ENCODE results near the gene TAF9.
A peak's percentile ranks its signal among the peaks of the same experiment; 100 is the strongest.
"Not testable (repeated sequence)": the region's sequence is repeated elsewhere in the genome, so short reads cannot be mapped to it uniquely, and the experiment has no call there.

The TAF9 gene, protein sequence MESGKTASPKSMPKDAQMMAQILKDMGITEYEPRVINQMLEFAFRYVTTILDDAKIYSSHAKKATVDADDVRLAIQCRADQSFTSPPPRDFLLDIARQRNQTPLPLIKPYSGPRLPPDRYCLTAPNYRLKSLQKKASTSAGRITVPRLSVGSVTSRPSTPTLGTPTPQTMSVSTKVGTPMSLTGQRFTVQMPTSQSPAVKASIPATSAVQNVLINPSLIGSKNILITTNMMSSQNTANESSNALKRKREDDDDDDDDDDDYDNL

DNA sequence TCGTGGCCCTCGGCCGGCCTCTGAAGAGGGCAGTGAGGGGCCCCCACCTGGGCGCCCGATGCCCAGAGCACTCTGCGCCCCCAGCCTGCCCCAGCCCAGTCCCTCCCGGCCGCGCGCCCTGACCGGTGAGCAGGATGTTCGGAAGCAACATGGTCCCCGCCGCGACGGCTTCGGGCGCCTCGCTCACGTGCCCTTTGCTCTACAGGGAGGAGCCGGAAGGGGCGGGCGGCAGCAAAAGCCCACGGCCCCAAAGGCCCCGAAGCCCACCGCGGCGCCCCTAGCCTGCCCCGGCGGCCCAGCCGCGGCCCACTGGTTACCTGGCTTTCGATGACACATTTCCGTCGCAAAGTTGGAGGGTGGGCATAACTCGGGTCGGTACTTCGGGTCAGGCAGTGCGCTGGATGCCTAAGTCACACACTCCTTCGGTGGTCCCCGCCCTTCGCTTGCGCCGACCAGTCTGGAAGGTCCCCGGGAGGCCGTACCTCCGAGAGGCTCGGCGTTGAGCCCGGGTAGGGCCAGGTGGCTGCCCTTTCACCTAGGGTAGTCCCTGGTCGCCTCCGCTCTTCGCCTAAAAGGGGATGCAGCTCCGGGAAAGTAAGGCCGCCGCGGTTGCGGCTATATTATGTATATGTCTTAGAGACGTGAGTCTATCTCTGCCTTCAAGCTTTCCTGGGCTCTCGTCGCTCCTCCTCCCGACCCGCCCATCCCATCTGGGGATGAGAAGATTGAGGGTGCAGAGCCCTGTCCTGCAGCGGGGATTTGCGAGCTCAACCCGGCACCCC lies at the start of gene TAF9, which contains the start of the genes AK6 and RAD17:
Gene TAF9 (minus strand): TSS at position 181 of the 782 bp plus-strand sequence. CDS start 3,783 bp downstream, outside the sequence.
Gene AK6 (minus strand): TSS at position 181 of the 782 bp plus-strand sequence. CDS start 30 bp downstream, at position 151.
Gene RAD17 (plus strand): TSS at position 479 of the 782 bp plus-strand sequence. CDS start 2,391 bp downstream, outside the sequence.
- DNase-seq, result peak; percentile 80

DNA sequence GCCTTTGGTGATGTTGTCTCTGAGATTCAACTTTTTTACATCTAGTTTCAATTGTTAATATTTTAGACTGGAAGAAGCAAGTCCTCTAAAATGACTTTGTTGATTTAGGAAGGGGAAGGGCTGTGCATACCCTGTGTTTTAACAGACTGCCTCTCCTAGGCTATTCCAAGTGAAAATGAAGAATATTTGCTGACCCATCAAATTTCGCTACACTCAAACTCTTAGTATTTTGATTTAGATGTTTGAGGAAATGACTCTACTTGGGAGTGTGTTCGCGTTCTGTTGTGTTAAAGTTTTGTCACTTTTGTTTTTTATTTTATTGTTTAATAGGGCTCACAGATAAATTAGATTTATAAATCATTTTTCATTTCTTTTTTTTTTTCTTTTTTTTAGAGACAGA lies 49.2 kb upstream of the TAF9 start:
- no peak for DNase-seq

DNA sequence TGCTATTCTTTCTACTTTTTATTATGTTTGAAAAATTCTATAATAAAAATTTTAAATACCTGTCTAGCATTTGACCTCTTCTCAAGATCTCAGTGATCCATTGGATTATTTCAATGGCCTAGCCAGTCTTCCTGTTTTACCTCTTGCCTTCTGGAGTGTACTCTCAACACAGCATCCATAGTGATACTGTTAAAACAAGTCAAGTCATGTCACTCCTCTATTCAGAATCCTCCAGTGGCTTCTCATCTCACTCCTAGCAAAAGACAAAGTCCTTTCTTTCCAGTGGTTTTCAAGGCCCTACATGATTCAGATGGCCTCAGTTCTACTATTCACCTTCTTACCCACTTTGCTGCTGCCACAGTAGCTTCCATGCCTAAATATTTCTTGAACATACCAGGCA lies 47.4 kb upstream of the TAF9 start:
- no peak for DNase-seq

DNA sequence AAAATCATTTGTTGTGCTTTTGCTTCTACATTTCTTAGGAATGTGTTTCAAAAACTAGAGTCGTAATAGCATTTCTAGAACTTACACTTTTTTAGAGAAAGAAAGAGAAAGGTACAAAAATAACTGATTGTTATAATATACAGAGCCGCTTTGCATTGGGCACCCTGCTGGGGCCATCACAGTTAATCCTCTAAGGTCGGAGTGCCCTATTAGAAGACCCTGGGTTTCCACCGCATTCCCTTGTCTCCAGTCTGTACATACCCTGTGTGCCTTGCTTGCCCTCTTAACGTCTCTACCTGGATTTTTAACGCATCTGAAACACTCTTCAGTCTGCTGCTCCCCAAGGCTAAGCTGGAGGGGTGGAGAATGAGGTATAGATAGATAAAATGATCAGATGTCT lies 46.9 kb upstream of the TAF9 start:
- no peak for DNase-seq

DNA sequence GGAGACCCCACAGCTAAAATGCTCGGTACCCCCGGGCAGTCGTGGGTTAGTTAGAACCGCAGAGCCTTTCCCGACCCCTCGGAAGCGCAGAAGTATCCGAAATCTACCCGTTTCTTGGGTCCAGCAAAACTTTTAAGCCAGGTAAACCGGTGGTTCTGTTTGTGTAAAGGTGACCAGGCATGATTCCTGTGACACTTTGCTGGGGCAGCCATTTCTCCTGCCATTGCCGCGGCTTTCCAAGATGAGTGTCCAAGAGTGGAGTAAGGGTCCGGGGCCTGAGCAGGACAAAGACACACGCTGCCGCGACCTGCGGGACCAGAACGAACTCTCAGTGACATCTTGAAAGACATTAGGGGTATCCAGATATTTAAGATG lies 46.3 kb upstream of the TAF9 start:
- DNase-seq, result no peak

DNA sequence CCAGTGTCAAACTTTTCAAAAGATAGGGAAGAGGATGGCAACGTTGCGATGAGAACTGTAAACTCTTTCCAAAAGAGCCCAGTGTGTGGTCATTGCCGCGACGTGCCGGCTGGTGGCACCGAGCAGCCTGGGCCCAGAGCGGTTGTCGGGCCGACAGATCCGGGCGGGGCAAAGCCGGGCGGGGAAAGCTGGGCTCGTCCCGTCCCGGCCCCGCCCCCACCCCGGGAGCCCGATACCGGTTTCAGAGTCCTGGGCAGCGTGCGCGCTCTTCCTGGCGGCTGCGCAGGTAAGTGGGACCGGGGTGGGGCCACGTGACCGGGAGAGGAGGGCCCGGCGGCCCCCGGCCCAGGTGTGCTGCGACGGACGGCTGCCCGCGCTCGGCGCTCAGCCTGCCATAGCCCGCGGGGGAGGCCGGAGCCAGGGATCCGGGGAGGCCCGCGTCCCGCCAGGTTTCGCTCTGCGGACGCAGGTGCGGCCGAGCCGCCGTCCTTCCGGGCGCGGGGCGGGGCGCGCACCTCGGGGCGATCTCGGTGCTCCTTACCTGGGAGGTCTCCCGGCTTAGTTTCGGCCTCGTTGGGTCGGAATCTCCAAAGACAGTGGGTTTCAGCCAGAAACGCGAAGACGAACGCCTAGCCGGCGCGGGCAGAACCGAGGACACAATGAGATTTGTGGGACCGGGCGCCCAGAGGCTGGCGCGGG lies 45.7 kb upstream of the TAF9 start, which contains the start of gene MARVELD2:
Gene MARVELD2 (plus strand): TSS at position 232 of the 699 bp plus-strand sequence. CDS start 4,270 bp downstream, outside the sequence.
- peak; percentile 32 for DNase-seq

DNA sequence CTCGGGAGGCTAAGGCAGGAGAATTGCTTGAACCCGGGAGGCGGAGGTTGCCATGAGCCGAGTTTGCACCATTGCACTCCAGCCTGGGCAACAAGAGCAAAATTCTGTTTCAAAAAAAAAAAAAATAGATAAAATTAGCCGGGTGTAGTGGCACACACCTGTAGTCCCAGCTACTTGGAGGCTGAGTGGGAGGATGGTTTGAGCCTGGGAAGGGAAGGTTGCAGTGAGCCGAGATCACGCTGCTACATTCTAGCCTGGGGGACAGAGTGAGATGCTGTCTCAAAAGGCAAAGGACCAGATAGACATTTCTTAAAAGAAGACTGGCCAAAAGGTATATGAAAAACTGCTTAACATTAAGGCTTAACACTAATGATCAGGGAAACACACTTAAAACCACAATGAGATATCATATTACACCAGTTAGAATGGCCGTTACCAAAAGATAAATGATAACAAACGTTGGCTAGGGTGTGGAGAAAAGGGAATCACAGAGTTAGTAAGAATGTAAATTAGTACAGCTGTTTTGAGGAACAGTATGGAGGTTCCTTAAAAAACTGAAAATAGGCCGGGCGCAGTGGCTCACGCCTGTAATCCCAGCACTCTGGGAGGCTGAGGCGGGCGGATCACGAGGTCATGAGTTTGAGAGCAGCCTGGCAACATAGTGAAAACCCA lies 35.5 kb upstream of the TAF9 start:
- DNase-seq, result no peak

DNA sequence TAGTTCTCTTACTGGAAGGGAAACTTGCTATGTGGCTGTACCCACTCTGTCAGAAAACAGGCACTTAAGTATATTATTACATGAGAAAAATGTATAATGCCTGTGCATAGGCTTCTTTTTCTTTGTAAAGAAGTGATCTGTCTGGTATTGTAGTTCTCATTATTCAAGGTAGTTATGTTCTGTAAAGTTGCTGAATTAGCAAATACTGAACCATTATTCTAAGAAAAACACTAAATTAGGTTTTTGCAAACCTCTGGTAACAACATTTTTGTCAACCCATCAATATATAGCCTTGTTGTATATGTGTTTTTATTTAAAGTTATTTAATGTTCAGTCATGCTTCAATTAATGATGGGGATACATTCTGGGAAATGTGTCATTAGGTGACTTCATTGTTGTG lies 9.1 kb upstream of the TAF9 start:
- no peak for DNase-seq

DNA sequence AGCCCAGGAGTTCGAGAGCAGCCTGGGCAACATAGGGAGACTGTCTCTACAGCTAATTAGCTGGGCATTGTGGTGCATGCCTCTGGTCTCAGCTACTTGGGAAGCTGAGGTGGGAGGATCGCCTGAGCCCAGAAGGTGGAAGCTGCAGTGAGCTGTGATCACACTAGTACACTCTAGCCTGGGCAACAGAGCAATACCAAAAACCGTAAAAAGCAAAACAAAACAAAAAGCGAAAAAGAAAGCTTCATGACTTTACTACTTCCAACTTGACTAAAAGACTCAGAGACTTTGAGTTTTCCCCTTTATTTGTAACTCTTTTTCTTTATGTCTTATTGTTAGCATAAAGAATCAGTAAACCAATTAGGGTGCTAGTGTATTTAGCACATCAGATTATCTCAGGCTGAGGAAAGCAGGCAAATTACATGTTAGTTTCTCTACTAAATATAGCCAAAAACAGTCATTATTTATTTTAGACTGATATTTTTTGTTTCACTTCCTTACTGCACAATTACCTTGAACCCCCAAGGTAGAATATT lies 5.7 kb upstream of the TAF9 start:
- DNase-seq, result no peak

DNA sequence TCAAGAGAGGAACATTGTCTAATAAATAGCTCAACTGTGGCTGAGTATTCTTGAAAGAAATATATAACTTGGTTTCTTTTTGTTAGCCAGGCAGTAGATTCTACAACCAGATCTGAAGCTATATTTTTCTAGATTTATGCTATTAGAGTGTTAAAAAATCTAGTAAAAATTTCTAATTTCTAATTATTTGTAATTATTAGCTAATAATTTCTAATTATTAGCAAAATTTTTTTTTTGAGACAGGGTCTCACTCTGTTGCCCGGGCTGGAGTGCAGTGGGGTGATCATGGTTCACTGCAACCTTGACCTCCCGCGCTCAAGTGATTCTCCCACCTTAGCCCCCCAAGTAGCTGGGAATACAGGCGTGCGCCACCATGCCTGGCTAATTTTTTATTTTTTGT lies 3.1 kb upstream of the TAF9 start:
- no peak for DNase-seq

DNA sequence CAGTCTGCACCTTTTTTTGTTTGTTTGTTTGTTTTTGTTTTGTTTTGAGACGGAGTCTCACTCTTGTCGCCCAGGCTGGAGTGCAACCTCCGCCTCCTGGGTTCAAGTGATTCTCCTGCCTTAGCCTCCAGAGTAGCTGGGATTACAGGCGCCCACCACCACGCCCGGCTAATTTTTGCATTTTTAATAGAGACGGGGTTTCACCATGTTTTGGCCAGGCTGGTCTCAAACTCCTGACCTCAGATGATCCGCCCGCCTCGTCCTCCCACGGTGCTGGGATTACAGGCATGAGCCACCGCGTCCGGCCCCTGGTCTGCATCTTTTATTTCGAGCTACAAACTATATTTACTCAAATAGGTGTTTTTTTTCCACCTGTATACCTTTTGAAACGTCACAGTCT lies 1.0 kb upstream of the TAF9 start:
- DNase-seq, result not testable (repeated sequence)

DNA sequence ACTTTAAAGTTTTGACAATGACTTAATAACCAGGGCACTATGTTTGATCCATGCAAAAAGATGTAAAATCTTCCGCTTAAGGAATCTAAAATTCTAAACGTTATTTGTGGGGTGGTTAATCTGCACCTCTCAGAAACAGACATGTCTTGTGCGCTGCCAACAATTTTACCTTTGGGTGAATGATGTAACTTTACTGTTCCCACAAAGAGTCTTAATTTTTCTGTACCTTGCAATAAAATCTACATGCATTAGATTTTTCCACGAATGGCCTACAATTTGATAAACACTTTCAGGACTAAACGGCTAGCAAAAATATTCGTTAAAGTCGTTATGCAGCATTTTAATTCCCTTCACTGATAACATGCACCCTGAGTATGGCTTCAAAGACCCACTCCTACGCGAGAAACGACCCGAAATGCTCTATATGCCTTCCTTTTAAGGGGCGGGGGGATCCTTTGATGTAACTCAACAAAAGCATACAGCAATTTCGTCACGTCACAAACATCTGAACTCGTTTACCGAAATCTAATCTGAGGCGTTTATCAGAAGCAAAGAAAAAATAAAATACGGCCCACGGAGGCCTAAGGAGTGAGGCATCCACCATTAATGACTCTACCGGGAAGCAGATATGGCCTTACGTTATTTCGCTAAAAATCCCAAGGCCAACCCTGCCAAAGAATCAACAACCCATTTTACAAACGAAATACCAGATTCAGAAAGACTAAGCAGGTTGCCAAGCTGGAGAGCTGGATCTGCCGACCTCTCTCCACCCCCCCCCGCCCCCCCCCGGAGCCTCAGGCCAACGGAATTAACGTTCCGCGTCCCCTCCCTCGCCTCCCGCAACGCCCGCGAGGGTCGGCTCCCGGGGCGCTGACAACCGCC lies 621 bp downstream of the TAF9 start:
- no peak for DNase-seq

DNA sequence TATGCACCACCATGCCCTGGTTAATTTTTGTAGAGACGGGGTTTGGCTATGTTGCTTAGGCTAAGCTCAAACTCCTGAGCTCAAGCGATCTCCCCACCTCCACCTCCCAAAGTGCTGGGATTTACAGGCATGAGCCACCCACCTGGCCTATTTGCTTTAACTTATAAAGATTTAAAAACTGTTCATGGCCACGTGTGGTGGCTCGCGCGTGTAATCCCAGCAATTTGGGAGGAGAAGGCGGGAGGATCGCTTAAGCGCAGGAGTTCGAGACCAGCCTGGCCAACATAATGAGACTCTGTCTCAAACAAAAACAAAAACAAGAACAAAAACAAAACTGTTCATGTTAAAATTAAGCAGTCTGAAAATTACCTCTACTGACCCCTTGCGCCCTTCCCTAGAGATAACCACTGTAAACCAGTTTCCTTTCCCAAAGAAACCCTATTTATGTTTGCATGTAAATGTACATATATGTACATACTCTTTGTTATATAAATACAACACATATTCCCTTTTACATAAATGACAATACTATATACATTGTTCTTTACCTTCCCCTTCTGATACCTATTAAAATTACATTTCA lies 1.5 kb downstream of the TAF9 start:
- no peak for DNase-seq

DNA sequence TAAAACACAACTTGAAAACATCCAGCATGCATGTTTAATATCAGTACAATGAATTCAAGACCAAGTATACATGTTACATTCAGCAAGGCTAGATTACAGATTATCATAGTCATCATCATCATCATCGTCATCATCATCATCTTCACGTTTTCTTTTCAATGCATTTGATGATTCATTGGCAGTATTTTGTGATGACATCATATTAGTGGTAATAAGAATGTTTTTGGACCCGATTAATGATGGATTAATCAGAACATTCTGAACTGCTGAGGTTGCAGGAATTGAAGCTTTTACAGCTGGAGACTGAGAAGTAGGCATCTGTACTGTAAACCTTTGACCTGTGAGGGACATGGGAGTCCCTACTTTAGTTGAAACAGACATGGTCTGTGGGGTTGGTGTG lies 4.5 kb downstream of the TAF9 start:
- no peak for DNase-seq

DNA sequence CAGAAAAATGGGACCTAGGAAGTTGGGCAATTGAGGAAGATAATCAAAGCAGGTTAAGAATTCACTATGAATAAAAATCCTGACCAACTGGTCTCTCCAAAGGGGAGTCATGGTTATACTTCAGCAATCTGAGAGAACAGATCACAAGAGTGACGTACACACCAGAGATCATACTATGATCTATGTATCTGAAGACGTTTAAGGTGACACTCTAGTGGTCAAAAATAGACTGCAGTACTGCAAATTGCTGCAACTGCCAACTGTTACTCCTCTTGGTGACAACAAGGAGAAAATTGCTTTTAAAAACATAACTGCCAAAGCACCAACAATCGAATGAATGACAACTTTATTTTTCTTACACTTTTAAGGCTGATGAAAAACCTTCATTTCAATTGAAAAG lies 4.9 kb downstream of the TAF9 start:
- DNase-seq, result no peak

DNA sequence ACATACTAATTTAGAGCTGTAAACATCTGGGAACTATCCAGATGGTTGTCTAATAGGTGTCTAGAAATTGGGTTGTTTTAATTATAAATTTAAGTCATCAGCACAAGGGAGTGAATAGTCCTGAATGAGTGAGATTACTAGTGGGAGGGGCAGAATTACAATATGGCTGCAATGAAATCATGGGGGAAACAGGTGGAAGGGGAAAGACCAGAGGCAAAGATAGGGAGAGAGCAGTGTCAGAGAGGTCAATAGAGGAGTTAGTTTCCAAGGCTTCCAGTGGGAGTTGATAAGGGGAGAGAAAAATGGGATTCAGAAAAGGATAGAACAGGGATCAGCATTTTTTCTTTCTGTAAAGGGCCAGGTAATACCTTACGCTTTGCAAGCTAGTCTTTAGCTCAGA lies 8.9 kb downstream of the TAF9 start:
- no peak for DNase-seq

DNA sequence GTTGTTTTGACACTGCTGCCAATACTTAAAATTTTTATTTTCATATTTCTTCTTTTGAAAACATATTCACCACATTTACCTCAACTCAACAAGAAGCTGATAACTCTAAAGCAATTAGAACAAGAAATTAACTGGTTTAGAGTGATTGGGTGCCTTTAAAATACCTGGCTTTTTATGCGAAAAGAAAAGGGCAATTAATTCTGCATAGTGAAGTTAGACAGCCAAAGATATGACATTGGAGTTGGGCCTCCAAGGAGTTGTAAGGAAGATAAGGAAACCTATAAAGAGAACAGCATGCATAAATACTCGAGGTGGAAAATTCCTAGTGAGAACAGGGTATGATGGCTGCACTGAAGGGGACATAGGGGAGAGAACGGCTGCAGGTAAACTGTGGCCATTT lies 9.6 kb downstream of the TAF9 start:
- DNase-seq, result no peak

DNA sequence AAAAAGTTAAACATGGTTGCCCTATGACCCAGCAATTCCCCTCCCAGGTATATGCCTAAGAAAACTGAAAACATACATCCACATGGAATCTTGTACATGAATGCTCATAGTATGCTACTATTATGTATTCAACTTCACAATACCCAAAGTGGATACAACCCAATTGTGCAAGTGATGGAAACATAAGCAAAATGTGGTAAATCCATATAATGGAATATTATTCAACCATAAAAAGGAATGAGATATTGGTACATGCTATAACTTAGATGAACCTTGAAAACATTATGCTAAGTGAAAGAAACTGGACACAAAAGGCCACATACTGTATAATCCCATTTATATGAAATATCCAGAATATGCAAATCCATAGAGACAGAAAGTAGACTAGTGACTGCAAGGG lies 18.7 kb downstream of the TAF9 start:
- DNase-seq, result no peak

DNA sequence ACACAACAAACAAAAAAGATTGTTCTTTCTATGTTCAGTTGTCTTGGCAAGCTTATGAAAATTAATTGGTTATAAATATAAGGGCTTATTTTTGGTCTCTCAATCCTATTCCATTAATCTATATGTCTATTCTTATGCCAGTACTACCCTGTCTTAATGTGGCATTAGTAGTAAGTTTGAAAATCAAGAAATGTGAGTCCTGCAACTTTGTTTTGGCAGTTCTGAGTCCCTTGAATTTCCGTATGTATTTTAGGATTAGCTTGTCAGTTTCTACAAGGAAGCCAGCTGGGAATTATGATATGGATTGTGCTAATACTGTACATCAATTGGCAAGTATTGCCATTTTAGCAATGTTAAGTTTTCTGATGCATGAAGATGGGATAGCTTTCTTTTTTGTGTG lies 26.2 kb downstream of the TAF9 start:
- DNase-seq, result no peak

DNA sequence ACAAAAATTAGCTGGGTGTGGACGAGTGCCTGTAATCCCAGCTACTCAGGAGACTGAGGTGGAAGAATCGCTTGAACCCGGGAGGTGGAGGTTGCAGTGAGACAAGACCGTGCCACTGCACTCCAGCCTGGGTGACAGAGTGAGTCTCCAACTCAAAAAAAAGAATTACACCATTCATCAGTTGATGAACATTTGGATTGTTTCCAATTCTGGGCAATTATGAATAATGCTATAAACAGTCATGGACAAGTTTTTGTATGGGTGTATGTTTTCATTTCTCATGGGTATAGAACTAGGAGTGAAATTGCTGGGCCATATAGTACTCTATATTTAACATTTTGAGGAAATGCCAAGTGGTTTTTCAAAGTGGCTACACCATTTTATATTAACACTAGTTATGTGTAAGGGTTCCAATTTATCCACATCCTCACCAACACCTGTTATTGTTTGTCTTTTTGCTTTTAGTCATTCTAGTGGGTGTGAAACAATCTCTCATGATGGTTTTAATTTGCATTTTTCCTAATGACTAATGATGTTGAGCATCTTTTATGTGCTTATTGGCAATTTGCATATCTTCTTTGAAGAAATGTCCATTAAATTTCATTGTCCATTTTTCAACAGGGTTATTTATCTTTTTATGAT lies 27.7 kb downstream of the TAF9 start:
- DNase-seq, result no peak

Measured in NCI-H2171 (cell line).